Neural cell (in vitro differentiated cells): ENCODE data around the gene NDST3. TPM values are rescaled to one million over a fixed set of nuclear protein-coding genes. Genes with fewer than 3 reads are reported as not detected.

ENCODE experiments used
- H2AFZ ChIP-seq: fragments of 200-600, 300-800 bp; sonication (generic), shearing (Covaris generic); 2 replicates; pipeline ENCODE4 v1.6.0; 2014; ENCODE audit warnings: low read depth, mild to moderate bottlenecking, antibody characterized with exemption, low read length, moderate library complexity
- H3F3A ChIP-seq: fragments of 200-600 bp; shearing (Covaris generic); 2 replicates; pipeline ENCODE4 v1.6.1; 2016; ENCODE audit warnings: mild to moderate bottlenecking, moderate library complexity, mixed read lengths, antibody characterized with exemption, low read length; ENCODE audit not compliant: insufficient read depth, poor library complexity, severe bottlenecking
- H3K27ac ChIP-seq: fragments of 200-600, 300-800 bp; sonication (generic), shearing (Covaris generic); 2 replicates; pipeline ENCODE4 v1.5.1; 2014; ENCODE audit warnings: mild to moderate bottlenecking, low read length, moderate library complexity
- H3K27me3 ChIP-seq: fragments of 300-800, 200-600 bp; sonication (generic), shearing (Covaris generic); 2 replicates; pipeline ENCODE4 v1.6.0; 2014; ENCODE audit warnings: mild to moderate bottlenecking, low read depth, low read length, moderate library complexity; ENCODE audit not compliant: insufficient read depth
- H3K36me3 ChIP-seq: fragments of 300-800, 200-600 bp; sonication (generic), shearing (Covaris generic); 2 replicates; pipeline ENCODE4 v1.5.1; 2014; ENCODE audit warnings: mild to moderate bottlenecking, antibody characterized with exemption, low read length, moderate library complexity; ENCODE audit not compliant: insufficient read depth
- H3K4me2 ChIP-seq: fragments of 300-800, 200-600 bp; sonication (generic), shearing (Covaris generic); 2 replicates; pipeline ENCODE4 v1.6.0; 2014; ENCODE audit warnings: mild to moderate bottlenecking, low read length
- H3K4me3 ChIP-seq: fragments of 300-800, 200-600 bp; sonication (generic), shearing (Covaris generic); 2 replicates; pipeline ENCODE4 v1.5.1; 2014; ENCODE audit warnings: mild to moderate bottlenecking, low read length, moderate library complexity
- H3K79me2 ChIP-seq: fragments of 200-600 bp; shearing (Covaris generic); replicated peaks from 2 replicates; pipeline ENCODE4 v1.6.0; 2014; ENCODE audit warnings: mild to moderate bottlenecking, low read length, moderate library complexity; ENCODE audit not compliant: insufficient read depth
- H3K9ac ChIP-seq: fragments of 300-800, 200-600 bp; sonication (generic), shearing (Covaris generic); 2 replicates; pipeline ENCODE4 v1.6.1; 2016; ENCODE audit warnings: mild to moderate bottlenecking, low read length, mixed read lengths
- H3K9me2 ChIP-seq: fragments of 200-600 bp; shearing (Covaris generic); 2 replicates; pipeline ENCODE4 v1.6.1; 2016; ENCODE audit warnings: mild to moderate bottlenecking, low read length, mixed read lengths; ENCODE audit not compliant: insufficient read depth
- H3K9me3 ChIP-seq: fragments of 200-600, 300-800 bp; sonication (generic), shearing (Covaris generic); 2 replicates; pipeline ENCODE4 v1.6.1; 2016; ENCODE audit warnings: mild to moderate bottlenecking, mixed run types, low read length, moderate library complexity, mixed read lengths
- H4K20me1 ChIP-seq: fragments of 200-600 bp; shearing (Covaris generic); 2 replicates; pipeline ENCODE4 v1.6.1; 2016; ENCODE audit warnings: mild to moderate bottlenecking, mixed run types; ENCODE audit not compliant: insufficient read depth
- EP300 ChIP-seq: fragments of 450-650 bp; conservative IDR thresholded peaks from 2 replicates; pipeline ENCODE4 v1.6.1; 2014; ENCODE audit warnings: antibody characterized with exemption, mild to moderate bottlenecking, moderate library complexity; ENCODE audit not compliant: poor library complexity, severe bottlenecking
- EZH2 ChIP-seq: fragments of 200-600, 300-800 bp; shearing (Covaris generic), sonication (generic); IDR thresholded peaks from 2 replicates; pipeline ENCODE4 v1.6.1; 2014; ENCODE audit warnings: antibody characterized with exemption, low read length, borderline replicate concordance, mild to moderate bottlenecking; ENCODE audit not compliant: insufficient read depth, poor library complexity, severe bottlenecking
- MXI1 ChIP-seq: fragments of 450-650 bp; conservative IDR thresholded peaks from 2 replicates; pipeline ENCODE4 v1.6.1; 2014; ENCODE audit warnings: antibody characterized with exemption, mild to moderate bottlenecking; ENCODE audit not compliant: poor library complexity, severe bottlenecking
- POLR2AphosphoS5 ChIP-seq: IDR thresholded peaks from 2 replicates; pipeline ENCODE4 v1.6.1; 2012
- RAD21 ChIP-seq: fragments of 450-650 bp; conservative IDR thresholded peaks from 2 replicates; pipeline ENCODE4 v1.6.1; 2014; ENCODE audit warnings: antibody characterized with exemption, mild to moderate bottlenecking, moderate library complexity
- SMC3 ChIP-seq: fragments of 450-650 bp; conservative IDR thresholded peaks from 2 replicates; pipeline ENCODE4 v1.6.1; 2014; ENCODE audit warnings: antibody characterized with exemption, mild to moderate bottlenecking, moderate library complexity; ENCODE audit not compliant: poor library complexity
- TAF1 ChIP-seq: IDR thresholded peaks from 2 replicates; pipeline ENCODE4 v1.6.1; 2012; ENCODE audit warnings: low read depth
- polyA plus RNA-seq: library from polyadenylated mRNA; depleted of rRNA; stranded (reverse); fragments of >200 nt; gene quantifications from 2 replicates; pipeline ENCODE4 v1.2.3, GENCODE V29; 2014
- TF ChIP-seq, protein P1 (sequence below): IDR thresholded peaks from 2 replicates; pipeline ENCODE4 v1.6.1; 2012; ENCODE audit warnings: borderline replicate concordance
- TF ChIP-seq, protein P2 (sequence below): fragments of 450-650 bp; IDR thresholded peaks from 2 replicates; pipeline ENCODE4 v1.5.1; 2014; ENCODE audit warnings: antibody characterized with exemption, mild to moderate bottlenecking, moderate library complexity; ENCODE audit not compliant: poor library complexity, severe bottlenecking

The NDST3 gene
- polyA plus RNA-seq, 1 donor from 2014 or later = 4.0 TPM

- Histone ChIP-seq H3F3A (no peaks in the 10 kb centered on the region), H3K27me3 (no peaks in the 10 kb centered on the region), H3K36me3 (no peaks in the 10 kb centered on the region), H3K9me2 (no peaks in the 10 kb centered on the region), H3K79me2 (no peaks in the 10 kb centered on the region), H3K4me3 (no peak overlapping the region), H2AFZ (no peak overlapping the region), H3K9me3 (no peaks in the 10 kb centered on the region), H3K4me2 (no peak overlapping the region), H4K20me1 (no peaks in the 10 kb centered on the region), H3K9ac (no peak overlapping the region), H3K27ac (no peak overlapping the region)
- TF ChIP-seq SMC3 = no peak
- TF ChIP-seq TAF1 = no peak
- TF ChIP-seq POLR2AphosphoS5 = no peak
- TF ChIP-seq, protein P1, sequence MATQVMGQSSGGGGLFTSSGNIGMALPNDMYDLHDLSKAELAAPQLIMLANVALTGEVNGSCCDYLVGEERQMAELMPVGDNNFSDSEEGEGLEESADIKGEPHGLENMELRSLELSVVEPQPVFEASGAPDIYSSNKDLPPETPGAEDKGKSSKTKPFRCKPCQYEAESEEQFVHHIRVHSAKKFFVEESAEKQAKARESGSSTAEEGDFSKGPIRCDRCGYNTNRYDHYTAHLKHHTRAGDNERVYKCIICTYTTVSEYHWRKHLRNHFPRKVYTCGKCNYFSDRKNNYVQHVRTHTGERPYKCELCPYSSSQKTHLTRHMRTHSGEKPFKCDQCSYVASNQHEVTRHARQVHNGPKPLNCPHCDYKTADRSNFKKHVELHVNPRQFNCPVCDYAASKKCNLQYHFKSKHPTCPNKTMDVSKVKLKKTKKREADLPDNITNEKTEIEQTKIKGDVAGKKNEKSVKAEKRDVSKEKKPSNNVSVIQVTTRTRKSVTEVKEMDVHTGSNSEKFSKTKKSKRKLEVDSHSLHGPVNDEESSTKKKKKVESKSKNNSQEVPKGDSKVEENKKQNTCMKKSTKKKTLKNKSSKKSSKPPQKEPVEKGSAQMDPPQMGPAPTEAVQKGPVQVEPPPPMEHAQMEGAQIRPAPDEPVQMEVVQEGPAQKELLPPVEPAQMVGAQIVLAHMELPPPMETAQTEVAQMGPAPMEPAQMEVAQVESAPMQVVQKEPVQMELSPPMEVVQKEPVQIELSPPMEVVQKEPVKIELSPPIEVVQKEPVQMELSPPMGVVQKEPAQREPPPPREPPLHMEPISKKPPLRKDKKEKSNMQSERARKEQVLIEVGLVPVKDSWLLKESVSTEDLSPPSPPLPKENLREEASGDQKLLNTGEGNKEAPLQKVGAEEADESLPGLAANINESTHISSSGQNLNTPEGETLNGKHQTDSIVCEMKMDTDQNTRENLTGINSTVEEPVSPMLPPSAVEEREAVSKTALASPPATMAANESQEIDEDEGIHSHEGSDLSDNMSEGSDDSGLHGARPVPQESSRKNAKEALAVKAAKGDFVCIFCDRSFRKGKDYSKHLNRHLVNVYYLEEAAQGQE = no peak
- no peak for TF ChIP-seq EP300
- TF ChIP-seq EZH2 = no peak
- TF ChIP-seq, protein P2, sequence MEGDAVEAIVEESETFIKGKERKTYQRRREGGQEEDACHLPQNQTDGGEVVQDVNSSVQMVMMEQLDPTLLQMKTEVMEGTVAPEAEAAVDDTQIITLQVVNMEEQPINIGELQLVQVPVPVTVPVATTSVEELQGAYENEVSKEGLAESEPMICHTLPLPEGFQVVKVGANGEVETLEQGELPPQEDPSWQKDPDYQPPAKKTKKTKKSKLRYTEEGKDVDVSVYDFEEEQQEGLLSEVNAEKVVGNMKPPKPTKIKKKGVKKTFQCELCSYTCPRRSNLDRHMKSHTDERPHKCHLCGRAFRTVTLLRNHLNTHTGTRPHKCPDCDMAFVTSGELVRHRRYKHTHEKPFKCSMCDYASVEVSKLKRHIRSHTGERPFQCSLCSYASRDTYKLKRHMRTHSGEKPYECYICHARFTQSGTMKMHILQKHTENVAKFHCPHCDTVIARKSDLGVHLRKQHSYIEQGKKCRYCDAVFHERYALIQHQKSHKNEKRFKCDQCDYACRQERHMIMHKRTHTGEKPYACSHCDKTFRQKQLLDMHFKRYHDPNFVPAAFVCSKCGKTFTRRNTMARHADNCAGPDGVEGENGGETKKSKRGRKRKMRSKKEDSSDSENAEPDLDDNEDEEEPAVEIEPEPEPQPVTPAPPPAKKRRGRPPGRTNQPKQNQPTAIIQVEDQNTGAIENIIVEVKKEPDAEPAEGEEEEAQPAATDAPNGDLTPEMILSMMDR = no peak
- TF ChIP-seq MXI1 = no peak
- TF ChIP-seq RAD21 = no peak
Measured at GRCh38 chr4:118114720-118115119, 80.4 kb downstream of the NDST3 start.

DNA sequence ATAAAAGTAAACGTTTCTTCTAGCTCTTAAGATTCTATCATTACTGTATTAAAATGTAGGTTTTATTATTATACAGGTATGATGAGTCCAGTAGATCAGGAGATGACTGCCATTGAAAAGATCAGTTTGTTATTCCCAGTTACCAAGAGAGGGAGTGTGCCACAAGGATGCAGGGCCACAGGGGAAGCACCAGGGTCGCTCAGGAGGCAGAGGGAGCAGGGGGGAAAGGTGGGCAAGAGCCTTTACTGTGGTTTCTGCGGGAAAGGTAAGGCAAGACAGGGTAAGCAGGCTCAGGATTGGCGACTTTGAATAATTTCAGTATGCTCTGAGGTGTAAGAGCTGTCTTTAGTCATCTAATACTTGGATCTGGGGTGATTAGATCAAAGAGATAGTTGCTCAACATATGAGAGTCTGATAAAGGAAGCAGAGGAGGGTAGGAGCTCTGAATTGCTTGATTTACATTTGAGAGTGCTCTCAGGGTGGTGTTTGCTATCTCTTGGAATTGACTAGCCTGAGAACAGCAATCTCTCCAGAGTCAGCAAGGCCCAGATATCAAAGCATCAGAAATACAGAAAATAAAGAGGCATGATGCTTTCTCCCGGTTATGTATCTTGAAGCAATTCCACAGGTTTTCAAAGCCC lies 86.0 kb downstream of the NDST3 start:
- no peaks in the 10 kb centered on the region for H3F3A ChIP-seq
- H3K79me2 ChIP-seq = no peaks in the 10 kb centered on the region
- H3K27ac ChIP-seq = no peak overlapping the region
- no peaks in the 10 kb centered on the region for H4K20me1 ChIP-seq
- H3K9me2 ChIP-seq = no peaks in the 10 kb centered on the region
- no peaks in the 10 kb centered on the region for H3K9me3 ChIP-seq
- H3K4me2 ChIP-seq = no peak overlapping the region
- H3K27me3 ChIP-seq = no peaks in the 10 kb centered on the region
- H3K4me3 ChIP-seq = no peak overlapping the region
- H3K9ac ChIP-seq = no peak overlapping the region
- no peak overlapping the region for H2AFZ ChIP-seq
- TF ChIP-seq MXI1 (no peak), RAD21 (no peak), EZH2 (no peak), POLR2AphosphoS5 (no peak), TAF1 (no peak), SMC3 (no peak), EP300 (no peak)
- TF ChIP-seq, protein P2 = no peak
- TF ChIP-seq, protein P1 = no peak
- no peaks in the 10 kb centered on the region for H3K36me3 ChIP-seq
